WTC11 (cell line): ENCODE data around the gene ADRA2C. TPM values are rescaled to one million over a fixed set of nuclear protein-coding genes. Genes with fewer than 3 reads are reported as not detected.

Source experiments
- ATAC-seq: fragments of 200-7000 bp; cut with Tn5 transposase; 2 replicates; pipeline ENCODE4 v1.10.0; 2021; ENCODE audit warnings: mild to moderate bottlenecking, moderate library complexity
- CTCF ChIA-PET: fragments of 300-600 bp; sonication (Branson Sonifier 250); formaldehyde crosslinking; loops from one replicate; lab custom pipeline; 2021; ENCODE audit warnings: antibody characterized with exemption; lab: Charles Lee
- POLR2A ChIA-PET: fragments of 350-600 bp; sonication (Branson Sonifier 250); formaldehyde crosslinking; loops from one replicate; lab custom pipeline; 2021; ENCODE audit warnings: antibody characterized with exemption; lab: Charles Lee
- DNase-seq: peaks from one replicate; pipeline ENCODE4 v3.0.0; 2021; ENCODE audit warnings: low spot score
- H3K27ac Mint-ChIP-seq: 2 replicates; pipeline ENCODE4 v1.8.0; 2021; ENCODE audit warnings: mixed read lengths
- H3K27me3 Mint-ChIP-seq: 2 replicates; pipeline ENCODE4 v1.8.0; 2021; ENCODE audit warnings: low read depth, mild to moderate bottlenecking, moderate library complexity, mixed read lengths
- H3K36me3 Mint-ChIP-seq: 2 replicates; pipeline ENCODE4 v1.8.0; 2021; ENCODE audit warnings: mixed read lengths
- H3K4me1 Mint-ChIP-seq: 2 replicates; pipeline ENCODE4 v1.8.0; 2022; ENCODE audit warnings: mixed read lengths
- H3K4me3 Mint-ChIP-seq: 2 replicates; pipeline ENCODE4 v1.8.0; 2021; ENCODE audit warnings: mild to moderate bottlenecking, moderate library complexity, mixed read lengths
- H3K9me3 Mint-ChIP-seq: 2 replicates; pipeline ENCODE4 v1.8.0; 2021; ENCODE audit warnings: mixed read lengths
- ATF6 ChIP-seq: sonication (generic); formaldehyde crosslinking; IDR thresholded peaks from 2 replicates; pipeline ENCODE4 v1.8.1; 2023; ENCODE audit warnings: mild to moderate bottlenecking, missing genetic modification reagents
- E2F4 ChIP-seq: sonication (generic); formaldehyde crosslinking; IDR thresholded peaks from 2 replicates; pipeline ENCODE4 v1.8.1; 2022; ENCODE audit warnings: low read depth, mild to moderate bottlenecking, moderate library complexity, missing genetic modification reagents, borderline replicate concordance
- E2F5 ChIP-seq: sonication (generic); formaldehyde crosslinking; IDR thresholded peaks from 2 replicates; pipeline ENCODE4 v1.8.1; 2022; ENCODE audit warnings: mild to moderate bottlenecking, moderate library complexity, missing genetic modification reagents
- GABPB1 ChIP-seq: sonication (generic); formaldehyde crosslinking; IDR thresholded peaks from 2 replicates; pipeline ENCODE4 v1.8.1; 2023; ENCODE audit warnings: mild to moderate bottlenecking, missing genetic modification reagents
- JAZF1 ChIP-seq: fragments of 250-450 bp; sonication (Bioruptor Pico); IDR thresholded peaks from 2 replicates; pipeline ENCODE4 v1.9.0; 2021; ENCODE audit warnings: moderate library complexity, mild to moderate bottlenecking, inconsistent platforms
- NFATC4 ChIP-seq: fragments of 250-450 bp; sonication (Bioruptor Pico); IDR thresholded peaks from 2 replicates; pipeline ENCODE4 v1.9.0; 2021; ENCODE audit warnings: mild to moderate bottlenecking
- NR3C1 ChIP-seq: sonication (generic); formaldehyde crosslinking; conservative IDR thresholded peaks from 2 replicates; pipeline ENCODE4 v1.8.1; 2023; ENCODE audit warnings: low read depth, mild to moderate bottlenecking, missing genetic modification reagents
- TCF7 ChIP-seq: sonication (generic); formaldehyde crosslinking; IDR thresholded peaks from 2 replicates; pipeline ENCODE4 v1.8.0; 2022; ENCODE audit warnings: mild to moderate bottlenecking, low read depth, missing genetic modification reagents, moderate library complexity
- ZBTB43 ChIP-seq: sonication (generic); formaldehyde crosslinking; IDR thresholded peaks from 2 replicates; pipeline ENCODE4 v1.8.1; 2023; ENCODE audit warnings: mild to moderate bottlenecking, missing genetic modification reagents
- ZMAT4 ChIP-seq: fragments of 250-450 bp; sonication (Bioruptor Pico); IDR thresholded peaks from 2 replicates; pipeline ENCODE4 v1.9.0; 2021; ENCODE audit warnings: mild to moderate bottlenecking
- ZNF121 ChIP-seq: sonication (generic); formaldehyde crosslinking; IDR thresholded peaks from 2 replicates; pipeline ENCODE4 v1.8.0; 2023; ENCODE audit warnings: missing genetic modification reagents
- ZNF281 ChIP-seq: sonication (generic); formaldehyde crosslinking; IDR thresholded peaks from 2 replicates; pipeline ENCODE4 v1.8.0; 2023; ENCODE audit warnings: mild to moderate bottlenecking, missing genetic modification reagents
- ZNF396 ChIP-seq: fragments of 250-450 bp; sonication (Bioruptor Pico); IDR thresholded peaks from 2 replicates; pipeline ENCODE4 v1.8.0; 2021; ENCODE audit warnings: mild to moderate bottlenecking, moderate library complexity, borderline replicate concordance
- ZNF425 ChIP-seq: fragments of 250-450 bp; sonication (Bioruptor Pico); conservative IDR thresholded peaks from 2 replicates; pipeline ENCODE4 v1.9.0; 2021; ENCODE audit warnings: mild to moderate bottlenecking
- ZNF532 ChIP-seq: fragments of 250-450 bp; sonication (Bioruptor Pico); IDR thresholded peaks from 2 replicates; pipeline ENCODE4 v1.9.0; 2021; ENCODE audit warnings: mild to moderate bottlenecking, borderline replicate concordance
- total RNA-seq: library from RNA; stranded (reverse); gene quantifications from 3 replicates; pipeline ENCODE4 v1.2.3, GENCODE V29; 2021

ADRA2C gene
- total RNA-seq, 1 experiment from 2014 or later, result 21.8 TPM

GRCh38 chr4:3791256-3791655 is 25.1 kb downstream of the ADRA2C start (continued):
- no peak for TF ChIP-seq GABPB1 (CRISPR knock-in tag)
- no peak for TF ChIP-seq JAZF1 (CRISPR knock-in tag)
- no peak for TF ChIP-seq ZBTB43 (CRISPR knock-in tag)
- TF ChIP-seq ZNF532 (CRISPR knock-in tag), result no peak
- no peak for TF ChIP-seq ZNF281 (CRISPR knock-in tag)
- no peak for TF ChIP-seq ZNF425 (CRISPR knock-in tag)
- no peak for TF ChIP-seq NFATC4 (CRISPR knock-in tag)
- TF ChIP-seq, all 79 proteins: peak for 0

GRCh38 chr4:3791910-3792542 is 25.8 kb downstream of the ADRA2C start:
- ATAC-seq (peak; percentile 77), DNase-seq (peak; percentile 92)
- Mint-ChIP-seq H3K9me3 (peaks cover 27% of the 10 kb centered on the region), H3K36me3 (0 out of 2 replicates have a peak, but pooled peaks cover 4% of the 10 kb centered on the region), H3K27me3 (peaks cover 7% of the 10 kb centered on the region), H3K4me3 (no peak overlapping the region), H3K4me1 (peaks cover 7% of the 10 kb centered on the region), H3K27ac (no peak overlapping the region; the same call in 1 of the 2 replicates)
- ChIA-PET CTCF (interaction anchor here (0.6 to 3.7 kb wide), 24 partner anchors 9 to 473 kb away, joined by 3 to 115 read pairs (median 8); partner anchors contain the start of gene ADRA2C), POLR2A (interaction anchor here (1.0 kb wide), 1 partner anchor 89 kb away, joined by 3 read pairs; no protein-coding TSS in a partner anchor)
- TF ChIP-seq TCF7 (CRISPR knock-in tag) (peak; percentile 93), E2F4 (CRISPR knock-in tag) (0 out of 2 replicates have a peak, but pooled peaks have one; percentile 41), ZNF396 (no peak), ZNF121 (CRISPR knock-in tag) (0 out of 2 replicates have a peak, but pooled peaks have one; percentile 33), ZMAT4 (CRISPR knock-in tag) (no peak), ZNF425 (CRISPR knock-in tag) (no peak), NR3C1 (no peak), E2F5 (CRISPR knock-in tag) (peak; percentile 78; the same call in 1 of the 2 replicates), ATF6 (CRISPR knock-in tag) (no peak)
